Stimulated activated CD8-positive, alpha-beta memory T cell treated with anti-CD3 and anti-CD28 coated beads, Interleukin-7, amount 100 ng/mL, for 24 hours (primary cell): ENCODE results near the gene FSIP1.

Experiments
- DNase-seq: peaks from one replicate; pipeline ENCODE4 v3.0.0-alpha.2; 2020; ENCODE audit warnings: low read depth

Gene FSIP1

GRCh38 chr15:39684233-39684632 is 98.4 kb downstream of the FSIP1 start:
- DNase-seq = no peak

DNA sequence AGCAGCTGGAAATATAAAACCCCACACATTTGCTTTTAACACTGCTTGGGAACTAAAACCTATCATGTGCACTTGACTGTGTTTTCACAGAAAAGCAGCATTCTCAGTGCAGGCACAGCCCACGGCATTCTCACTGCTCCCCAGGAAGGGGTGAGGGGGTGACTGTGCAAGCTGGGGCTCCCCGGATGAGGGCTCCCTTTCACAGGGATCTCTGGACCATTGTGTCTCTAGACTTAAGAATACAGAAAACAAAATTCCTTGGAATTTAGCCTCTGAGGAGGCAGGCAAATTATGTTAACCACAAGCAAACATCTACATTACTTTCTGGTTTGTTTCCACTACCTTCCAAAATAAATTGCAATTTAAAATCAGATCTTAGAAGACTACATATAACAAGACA is 100.3 kb downstream of the FSIP1 start:
- DNase-seq = no peak

DNA sequence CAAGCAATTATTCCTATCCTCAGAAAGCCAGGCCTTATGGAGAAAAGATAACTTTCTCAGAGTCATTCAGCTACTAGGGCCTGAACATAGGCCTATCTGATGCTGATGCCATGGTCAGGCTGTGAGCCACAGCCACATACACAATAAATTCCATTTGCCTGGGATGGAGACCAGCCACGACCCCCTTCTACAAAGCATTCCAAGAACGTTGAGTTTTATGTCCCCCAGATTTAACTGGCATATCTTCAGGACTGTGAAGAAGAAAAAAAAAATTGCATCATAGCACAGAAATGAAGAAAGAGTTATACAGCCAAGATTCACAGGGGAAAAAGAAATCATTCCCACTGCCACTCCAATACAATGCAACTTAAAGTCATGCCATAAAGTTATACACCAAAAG is 101.8 kb downstream of the FSIP1 start:
- DNase-seq = no peak

DNA sequence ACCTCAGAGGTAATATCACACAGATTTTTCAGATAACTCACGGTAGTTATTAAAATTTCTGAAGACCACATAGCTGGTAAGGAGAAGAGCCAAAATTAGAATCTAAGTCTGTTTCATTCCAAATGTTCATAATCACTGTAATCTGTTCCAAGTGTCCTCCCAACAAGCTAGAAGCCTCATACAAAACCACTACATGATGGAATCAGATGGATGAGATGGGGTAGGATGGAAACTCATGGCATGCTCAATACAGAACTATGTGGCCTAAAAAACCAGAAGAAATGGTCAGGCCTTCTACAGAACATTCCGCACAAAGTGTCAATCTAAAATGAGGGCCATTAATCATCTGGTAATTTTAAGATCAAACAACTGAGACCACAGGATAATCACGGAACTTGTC is 110.0 kb downstream of the FSIP1 start:
- DNase-seq = no peak

DNA sequence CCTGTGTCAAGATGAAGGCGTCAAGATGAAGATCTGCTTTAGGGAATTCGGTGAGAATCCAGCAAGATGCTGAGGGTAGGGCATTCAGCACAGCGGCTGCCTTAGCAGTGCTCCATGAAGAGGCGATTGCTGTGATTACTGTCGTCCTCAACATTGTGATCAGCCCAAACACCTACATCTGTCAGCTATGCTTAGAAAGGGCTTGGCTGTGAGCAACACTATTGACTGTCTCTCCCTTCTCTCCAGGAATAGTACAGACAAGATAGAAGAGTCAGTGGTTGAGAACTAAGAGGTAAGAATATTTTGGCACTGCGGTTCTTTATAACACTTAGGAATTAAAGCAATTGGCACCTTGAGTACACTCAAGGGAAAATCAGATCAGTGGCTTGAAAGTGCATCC is 110.5 kb downstream of the FSIP1 start:
- DNase-seq = no peak

DNA sequence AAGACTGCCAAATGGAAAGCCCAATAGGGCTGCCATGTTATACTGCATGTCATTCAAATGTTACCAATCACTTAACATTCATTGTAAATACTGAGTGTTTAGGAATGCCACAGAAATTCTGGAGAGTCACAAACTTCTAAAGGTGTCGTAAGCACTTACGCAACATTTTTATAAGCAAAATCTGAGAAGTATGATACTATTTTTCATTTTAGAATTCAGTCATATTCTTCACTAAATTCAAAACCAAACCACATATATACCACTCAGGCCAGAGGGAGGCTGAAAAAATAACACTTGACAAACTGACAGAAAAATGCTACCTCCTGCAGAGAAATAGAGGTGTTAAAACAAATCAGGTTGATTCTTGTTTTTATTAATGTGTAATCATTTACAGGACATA is 112.0 kb downstream of the FSIP1 start:
- DNase-seq = no peak

GRCh38 chr15:39669661-39670060 is 113.0 kb downstream of the FSIP1 start:
- no peak for DNase-seq

DNA sequence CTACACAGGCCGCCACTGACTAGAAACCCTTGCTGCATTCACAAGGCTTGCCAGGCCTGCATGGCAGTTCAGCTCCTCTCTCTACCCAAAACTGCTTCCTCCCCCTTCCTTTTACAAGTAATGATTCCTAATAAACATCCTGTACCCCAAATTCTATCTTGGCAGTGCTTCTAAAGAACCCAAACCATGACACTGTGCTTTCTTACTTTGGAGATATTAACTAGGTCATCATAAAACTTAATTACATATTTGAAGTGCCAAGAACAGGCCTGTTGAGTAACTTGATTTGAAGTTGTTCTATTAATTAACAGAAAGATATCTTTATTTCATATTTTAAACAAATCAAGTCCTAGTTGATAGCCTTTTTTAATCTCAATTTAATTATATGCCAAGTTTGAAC is 113.4 kb downstream of the FSIP1 start:
- no peak for DNase-seq

GRCh38 chr15:39668457-39668856 is 114.2 kb downstream of the FSIP1 start:
- no peak for DNase-seq

DNA sequence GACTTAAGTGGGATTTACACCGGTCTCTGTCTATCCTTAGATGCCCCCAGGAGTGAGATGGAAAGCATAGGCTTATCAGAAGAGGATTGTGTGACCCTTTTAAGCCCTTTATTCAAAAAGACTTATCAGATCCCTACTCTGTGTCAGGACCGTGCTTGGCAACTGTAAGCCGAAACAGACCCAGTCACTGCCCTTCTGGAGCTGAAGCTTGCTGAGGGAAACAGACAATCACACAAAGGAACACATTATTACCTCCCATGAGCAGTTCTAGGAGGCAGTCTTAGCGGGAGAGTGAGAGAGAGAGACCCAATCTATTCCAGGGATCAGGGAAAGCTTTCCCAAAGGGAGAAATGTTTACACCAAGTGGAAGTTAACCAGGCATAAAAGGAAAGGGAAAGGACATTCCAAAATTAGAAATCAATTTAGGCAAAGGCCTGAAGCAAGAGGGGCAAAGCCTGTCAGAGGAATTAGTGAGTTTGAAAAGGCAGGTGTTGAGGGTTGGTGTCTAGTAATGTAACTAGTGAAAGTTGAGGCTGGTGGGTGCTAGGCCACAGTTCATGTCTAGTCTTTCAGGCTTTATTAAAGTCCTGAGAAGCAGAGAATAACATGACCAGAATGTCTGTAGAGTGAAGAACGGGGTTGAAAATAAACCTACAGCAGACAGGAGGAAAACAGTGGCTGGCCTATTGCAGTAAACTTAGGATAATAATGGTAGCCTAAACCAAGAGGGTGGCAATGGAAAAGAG is 115.1 kb downstream of the FSIP1 start:
- DNase-seq = no peak

- no peak for DNase-seq
Observed at GRCh38 chr15:39666677-39667076, 116.0 kb downstream of the FSIP1 start.

DNA sequence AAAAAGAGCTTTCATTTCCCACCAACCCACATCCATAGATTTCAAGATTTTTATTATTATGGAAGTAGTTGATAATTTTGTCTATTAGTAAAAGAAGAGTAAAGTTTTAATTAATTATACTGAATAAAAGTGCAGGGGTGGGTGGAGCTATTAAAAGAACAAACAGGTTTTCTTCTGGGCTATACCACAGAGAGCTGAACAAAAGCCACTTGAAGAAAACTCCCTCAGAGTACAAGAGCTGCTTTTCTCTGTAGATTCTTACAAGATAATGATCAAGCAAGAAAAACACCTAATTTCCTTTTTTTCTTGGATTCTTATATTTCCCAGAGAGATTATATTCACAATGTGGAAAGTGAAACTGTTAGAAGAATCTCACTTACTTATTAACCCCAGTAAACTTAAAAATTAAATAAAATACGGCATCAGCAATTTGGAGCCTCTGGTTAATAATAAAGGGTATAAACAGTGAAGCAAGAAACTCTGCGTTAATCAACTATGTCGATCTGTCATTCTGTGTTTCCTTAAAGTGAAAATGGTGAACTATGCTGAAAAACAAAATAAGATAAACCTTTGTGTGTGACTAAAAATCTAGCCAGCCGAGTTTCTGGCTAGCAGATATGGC is 116.9 kb downstream of the FSIP1 start:
- no peak for DNase-seq

GRCh38 chr15:39663704-39664250 is 118.9 kb downstream of the FSIP1 start:
- no peak for DNase-seq

DNA sequence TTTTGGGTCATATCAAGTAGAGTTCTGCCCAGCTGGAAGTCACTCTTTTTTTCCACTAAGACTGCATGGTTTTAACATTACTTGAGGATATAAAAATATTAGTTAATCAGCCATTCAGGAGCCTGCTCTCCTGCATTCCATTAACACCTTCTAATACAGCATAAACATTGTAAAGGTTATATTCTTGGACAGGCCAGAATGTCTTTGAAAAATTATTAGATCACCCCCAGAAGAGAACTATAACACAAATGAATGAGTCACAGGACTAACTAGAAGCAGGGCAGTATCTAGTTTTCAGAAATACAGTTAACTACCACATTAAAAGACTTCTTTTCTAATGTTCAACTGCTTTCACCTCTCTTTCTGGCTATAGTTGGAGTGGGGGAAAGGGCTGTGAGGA is 120.9 kb downstream of the FSIP1 start:
- no peak for DNase-seq

DNA sequence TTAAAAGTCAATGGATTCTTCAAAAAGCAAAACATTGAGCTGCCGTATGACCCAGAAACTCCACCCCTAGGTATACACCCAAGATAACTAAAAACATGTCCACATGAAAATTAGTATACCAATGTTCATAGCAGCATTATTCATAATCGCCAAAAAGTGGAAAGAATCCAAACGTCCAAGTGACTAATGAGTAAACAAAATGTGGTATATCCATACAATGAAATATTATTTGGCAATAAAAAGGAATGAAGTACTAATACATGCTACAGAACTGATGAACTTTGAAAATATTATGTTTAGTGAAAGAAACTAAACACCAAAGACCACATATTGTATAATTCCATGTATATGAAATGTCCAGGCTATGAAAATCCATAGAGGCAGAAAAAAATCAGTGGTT is 123.9 kb downstream of the FSIP1 start:
- DNase-seq = no peak

DNA sequence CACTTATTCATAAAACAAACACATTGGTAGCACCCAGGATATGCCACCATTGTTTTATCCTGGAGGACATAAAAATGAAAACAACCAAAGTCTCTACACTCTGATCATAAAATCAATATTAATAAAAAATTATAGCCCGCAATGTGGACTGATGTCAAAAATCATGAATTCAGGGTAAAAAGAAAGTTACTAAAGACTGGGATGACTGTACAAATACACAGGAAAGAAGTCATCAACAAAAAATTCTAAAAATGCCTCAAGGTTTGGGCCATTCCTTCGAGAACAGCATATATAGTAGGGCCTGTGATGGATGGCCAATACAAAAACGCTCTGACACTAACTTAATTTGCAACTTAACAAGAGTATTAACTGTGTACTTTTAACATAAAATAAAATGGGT is 125.0 kb downstream of the FSIP1 start:
- DNase-seq = no peak

GRCh38 chr15:39657181-39657580 is 125.5 kb downstream of the FSIP1 start:
- DNase-seq = no peak

DNA sequence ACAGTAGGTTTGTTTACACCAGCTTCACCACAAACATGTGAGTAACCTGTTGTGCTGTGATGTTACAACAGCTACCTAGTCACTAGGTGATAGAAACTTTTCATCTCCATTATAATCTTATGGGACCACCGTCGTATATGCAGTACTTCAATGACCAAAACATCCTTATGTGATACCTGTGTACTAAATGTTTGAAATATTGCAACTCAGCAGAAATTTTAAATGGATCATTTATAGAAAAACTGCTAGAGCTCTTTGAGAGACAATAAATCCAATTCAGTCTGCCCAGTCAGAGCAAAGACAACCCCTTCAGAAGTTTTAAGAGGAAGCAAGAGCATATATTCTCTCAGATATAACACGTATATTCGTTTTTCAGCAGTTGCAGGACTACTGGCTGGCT is 128.3 kb downstream of the FSIP1 start:
- no peak for DNase-seq

DNA sequence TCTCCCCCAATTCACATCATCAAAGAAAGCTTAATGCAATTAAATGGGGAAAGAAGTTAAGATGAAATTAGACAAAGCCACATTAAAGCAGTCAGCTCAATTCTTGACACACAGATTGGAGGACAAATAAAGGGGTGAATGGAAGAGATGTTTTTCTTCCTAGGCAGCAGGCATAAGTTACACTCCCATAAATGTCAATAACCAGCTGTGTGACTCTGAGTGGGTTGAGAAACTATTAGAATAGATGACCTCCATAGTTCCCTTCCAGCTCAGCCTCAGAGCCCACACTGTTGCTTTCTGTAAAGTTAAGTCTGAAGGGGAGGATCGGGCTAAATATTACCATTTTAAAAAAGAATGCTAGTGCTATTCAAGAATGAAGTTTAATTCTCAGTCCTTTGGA is 130.8 kb downstream of the FSIP1 start:
- DNase-seq = no peak

- no peak for DNase-seq
Observed at GRCh38 chr15:39651295-39651694, 131.3 kb downstream of the FSIP1 start.

- no peak for DNase-seq
Observed at GRCh38 chr15:39649757-39650156, 132.9 kb downstream of the FSIP1 start.

GRCh38 chr15:39646425-39646824 is 136.2 kb downstream of the FSIP1 start:
- DNase-seq = no peak

DNA sequence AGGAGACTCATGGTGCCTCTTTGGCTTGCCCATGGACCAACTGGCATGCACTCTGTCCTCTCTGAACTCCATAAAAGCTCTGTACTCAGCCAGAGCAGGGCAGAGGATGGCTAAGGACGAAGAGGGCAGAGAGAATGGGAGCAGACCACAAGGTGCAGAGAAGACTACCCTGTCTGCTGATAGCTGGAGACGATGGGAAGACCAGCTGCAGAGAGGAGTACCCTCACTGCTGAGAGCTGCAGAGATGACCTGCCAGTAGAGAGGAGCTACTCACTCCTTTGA is 136.7 kb downstream of the FSIP1 start:
- DNase-seq = no peak
